Dedifferentiated amniotic fluid mesenchymal stem cell (primary cell): ENCODE data around the gene CLDN1.

Experiments
- DNase-seq: peaks from one replicate; pipeline ENCODE4 v3.0.0-alpha.2; 2016; ENCODE audit errors: extremely low spot score

Gene CLDN1

GRCh38 chr3:190333961-190334360 is 11.7 kb upstream of the CLDN1 start:
- DNase-seq, result no peak

GRCh38 chr3:190330936-190331734 is 8.9 kb upstream of the CLDN1 start:
- no peak for DNase-seq

- no peak for DNase-seq
Measured at GRCh38 chr3:190326930-190327329, 4.7 kb upstream of the CLDN1 start.

GRCh38 chr3:190326361-190326760 is 4.1 kb upstream of the CLDN1 start:
- no peak for DNase-seq

- DNase-seq, result no peak
Measured at GRCh38 chr3:190325923-190326322, 3.7 kb upstream of the CLDN1 start.

- no peak for DNase-seq
Measured at GRCh38 chr3:190323246-190323626, 990 bp upstream of the CLDN1 start.

- DNase-seq, result no peak
Measured at GRCh38 chr3:190322604-190323245, 479 bp upstream of the CLDN1 start.

- no peak for DNase-seq
Measured at GRCh38 chr3:190320594-190321362, 1.5 kb downstream of the CLDN1 start.

GRCh38 chr3:190319660-190320059 is 2.6 kb downstream of the CLDN1 start:
- no peak for DNase-seq

- no peak for DNase-seq
Measured at GRCh38 chr3:190318666-190319065, 3.6 kb downstream of the CLDN1 start.

GRCh38 chr3:190314741-190315140 is 7.5 kb downstream of the CLDN1 start:
- no peak for DNase-seq

- no peak for DNase-seq
Measured at GRCh38 chr3:190309414-190309813, 12.8 kb downstream of the CLDN1 start.

GRCh38 chr3:190308154-190308553 is 14.1 kb downstream of the CLDN1 start:
- no peak for DNase-seq

- DNase-seq, result no peak
Measured at GRCh38 chr3:190307164-190307545, 15.1 kb downstream of the CLDN1 start.

- DNase-seq, result no peak
Measured at GRCh38 chr3:190306513-190307163, 15.6 kb downstream of the CLDN1 start.

- no peak for DNase-seq
Measured at GRCh38 chr3:190306026-190306425, 16.2 kb downstream of the CLDN1 start.

- no peak for DNase-seq
Measured at GRCh38 chr3:190305406-190305805, 16.8 kb downstream of the CLDN1 start.

- no peak for DNase-seq
Measured at GRCh38 chr3:190303884-190304283, 18.4 kb downstream of the CLDN1 start.

GRCh38 chr3:190302212-190302867 is 19.9 kb downstream of the CLDN1 start:
- no peak for DNase-seq

GRCh38 chr3:190301591-190301990 is 20.7 kb downstream of the CLDN1 start:
- DNase-seq, result no peak

GRCh38 chr3:190299969-190300368 is 22.3 kb downstream of the CLDN1 start:
- DNase-seq, result no peak

- no peak for DNase-seq
Measured at GRCh38 chr3:190294030-190294429, 28.2 kb downstream of the CLDN1 start.
